Measurements from ENCODE around the gene TADA3. TPM values are rescaled to one million over a fixed set of nuclear protein-coding genes. Genes with fewer than 3 reads are reported as not detected.
A peak's percentile ranks its signal among the peaks of the same experiment; 100 is the strongest.

The TADA3 gene
- total and polyA plus RNA-seq, 2 of the 4 experiments (the other 2 are of a cell fraction), result 68.0 to 83.0 TPM

GRCh38 chr3:9730657-9731205, 61.5 kb downstream of the TADA3 start:
- dilution Hi-C loops (cut with HindIII; ENCODE audit: low sequenced_read_pairs, unreplicated experiment), result no loop called here
- ChIA-PET CTCF (interaction anchor here (0.6 to 1.0 kb wide), 3 partner anchors 9 to 742 kb away, joined by 3 to 4 read pairs (median 3); no protein-coding TSS in a partner anchor), POLR2A (ENCODE audit: unreplicated experiment) (no interaction called here)
- no peak overlapping the region for H3K14ac ChIP-seq (replicated peaks; ENCODE audit: low read depth, low read length)
- BruUV-seq (replicated peaks), result no TSS peak
- H4K91ac ChIP-seq (ENCODE audit: insufficient read depth, low read depth, low read length), result 0 out of 2 replicates have a peak overlapping the region, but pooled peaks have one; percentile 35
- H2BK120ac ChIP-seq (ENCODE audit: low read depth, low read length), result 0 out of 2 replicates have a peak overlapping the region, but pooled peaks have one; percentile 41
- no peaks in the 10 kb centered on the region for H3K9me3 ChIP-seq (ENCODE audit: control insufficient read depth, insufficient read depth, low read length)
- intact Hi-C loops (cut with micrococcal nuclease), result loop anchor here (1.0 to 5.0 kb wide), 2 partner anchors 19 to 62 kb away; partner anchors contain the start of genes ARPC4, OGG1 and TADA3
- peak overlapping the region; percentile 28; the same call in 1 of the 2 replicates for H3K4ac ChIP-seq (ENCODE audit: low read depth, low read length)
- H3K18ac ChIP-seq (ENCODE audit: low read depth, low read length), result peak overlapping the region; percentile 27; the same call in 1 of the 2 replicates
- peaks cover 10% of the 10 kb centered on the region; the same call in 1 of the 2 replicates for H3K9me1 ChIP-seq (ENCODE audit: insufficient read depth, low read length)
- H3K4me3 ChIP-seq (ENCODE audit: insufficient read depth, low read depth, low read length), result peak overlapping the region; percentile 38
- H3K56ac ChIP-seq (ENCODE audit: extremely low read depth, insufficient read depth, low read length), result peak overlapping the region; percentile 22; the same call in 1 of the 2 replicates
- peaks cover 8% of the 10 kb centered on the region; the same call in 1 of the 2 replicates for H3K4me1 ChIP-seq (ENCODE audit: control insufficient read depth, insufficient read depth, low read length)
- no peaks in the 10 kb centered on the region for H3K27me3 ChIP-seq (ENCODE audit: control insufficient read depth, insufficient read depth, low read length)
- in situ Hi-C loops (cut with MboI; ENCODE audit: low sequenced_read_pairs), result no loop called here
- H2BK20ac ChIP-seq (ENCODE audit: low read depth, low read length), result no peak overlapping the region
- H3K27ac ChIP-seq (ENCODE audit: insufficient read depth, low read length), result peak overlapping the region; percentile 84
- H3K23ac ChIP-seq (ENCODE audit: low read depth, low read length), result no peak overlapping the region
- peak overlapping the region; percentile 5 for H3K9ac ChIP-seq (ENCODE audit: low read depth, low read length)
- peaks cover 8% of the 10 kb centered on the region for H3K36me3 ChIP-seq (ENCODE audit: control insufficient read depth, insufficient read depth, low read length)
- no peak overlapping the region for H2BK15ac ChIP-seq (ENCODE audit: low read depth, low read length)
- 3% methylated on average over 11 of the region's 17 CpGs; no CpG with 5 or more reads in 1 of the 2 experiments for WGBS, 2 experiments (ENCODE audit: extremely low coverage in 2 of 2, insufficient read length in 1 of 2)
- no peak overlapping the region for H2AK9ac ChIP-seq (replicated peaks; ENCODE audit: low read depth, low read length, poor library complexity)
- no peak overlapping the region for H4K5ac ChIP-seq (ENCODE audit: low read depth, low read length)
- peak; percentile 78 for ATAC-seq (ENCODE audit: low read depth)
- peak overlapping the region; percentile 93 for H2AFZ ChIP-seq (replicated peaks; ENCODE audit: low read length, poor library complexity)
- TF ChIP-seq, protein P1, sequence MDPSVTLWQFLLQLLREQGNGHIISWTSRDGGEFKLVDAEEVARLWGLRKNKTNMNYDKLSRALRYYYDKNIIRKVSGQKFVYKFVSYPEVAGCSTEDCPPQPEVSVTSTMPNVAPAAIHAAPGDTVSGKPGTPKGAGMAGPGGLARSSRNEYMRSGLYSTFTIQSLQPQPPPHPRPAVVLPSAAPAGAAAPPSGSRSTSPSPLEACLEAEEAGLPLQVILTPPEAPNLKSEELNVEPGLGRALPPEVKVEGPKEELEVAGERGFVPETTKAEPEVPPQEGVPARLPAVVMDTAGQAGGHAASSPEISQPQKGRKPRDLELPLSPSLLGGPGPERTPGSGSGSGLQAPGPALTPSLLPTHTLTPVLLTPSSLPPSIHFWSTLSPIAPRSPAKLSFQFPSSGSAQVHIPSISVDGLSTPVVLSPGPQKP (IDR thresholded peaks at IDR 0.05; ENCODE audit: borderline replicate concordance, low read depth, low read length), result no peak
- TF ChIP-seq RFX5 (IDR thresholded peaks at IDR 0.05; ENCODE audit: low read depth, low read length), result no peak
- TF ChIP-seq MXI1 (IDR thresholded peaks at IDR 0.05; ENCODE audit: borderline replicate concordance, low read depth, low read length), result no peak
- TF ChIP-seq MAFK (IDR thresholded peaks at IDR 0.05; ENCODE audit: low read depth, low read length), result no peak
- TF ChIP-seq USF2 (IDR thresholded peaks at IDR 0.05; ENCODE audit: low read depth, low read length), result no peak
- no peak for TF ChIP-seq RAD21 (IDR thresholded peaks at IDR 0.05; ENCODE audit: low read length)
- DNase-seq, result no peak
- peak overlapping the region; percentile 56 for H3K4me2 ChIP-seq (ENCODE audit: low read depth, low read length)
- peaks cover 12 to 31% of the 10 kb centered on the region in 2 experiments; a peak in 3 of 4 replicates for H3K79me1 ChIP-seq (ENCODE audit: low read depth in 1 of 2, low read length in 2 of 2)
- H2BK5ac ChIP-seq (ENCODE audit: low read depth, low read length, poor library complexity, severe bottlenecking), result peak overlapping the region; percentile 50
- H4K20me1 ChIP-seq (ENCODE audit: insufficient read depth, low read length), result peaks cover 25% of the 10 kb centered on the region
- peak overlapping the region; percentile 46 to 73; a peak in 2 of 4 replicates for H4K8ac ChIP-seq (ENCODE audit: low read depth in 2 of 2, low read length in 2 of 2)
- H2AK5ac ChIP-seq (ENCODE audit: low read depth, low read length), result no peak overlapping the region

All from IMR-90 (cell line).